Fibroblast of skin of left quadriceps (primary cell): Measurements from ENCODE around the gene EFCAB8.
"Not testable (repeated sequence)": the region's sequence is repeated elsewhere in the genome, so short reads cannot be mapped to it uniquely, and the experiment has no call there.

ENCODE experiments used
- DNase-seq, 2 experiments: peaks; one replicate each; pipeline ENCODE4 v3.0.0-alpha.2; 2013; ENCODE audit warnings: low read depth in 2 of 2

Gene EFCAB8

GRCh38 chr20:32959351-32960221, 100.9 kb downstream of the EFCAB8 start:
- no peak for DNase-seq

- no peak for DNase-seq
Measured at GRCh38 chr20:32960222-32960518, 101.4 kb downstream of the EFCAB8 start.

GRCh38 chr20:32960849-32961731, 102.4 kb downstream of the EFCAB8 start:
- no peak for DNase-seq

GRCh38 chr20:32962053-32962452, 103.3 kb downstream of the EFCAB8 start:
- DNase-seq: no peak

- DNase-seq: not testable (repeated sequence)
Measured at GRCh38 chr20:32962646-32963045, 103.9 kb downstream of the EFCAB8 start.

GRCh38 chr20:32963176-32963575, 104.5 kb downstream of the EFCAB8 start:
- DNase-seq: no peak

- no peak for DNase-seq
Measured at GRCh38 chr20:32964575-32964974, 105.9 kb downstream of the EFCAB8 start.

- no peak for DNase-seq
Measured at GRCh38 chr20:32965115-32965514, 106.4 kb downstream of the EFCAB8 start.

- no peak for DNase-seq
Measured at GRCh38 chr20:32965581-32966373, 107.1 kb downstream of the EFCAB8 start.

GRCh38 chr20:32966382-32966781, 107.7 kb downstream of the EFCAB8 start:
- no peak for DNase-seq

GRCh38 chr20:32966881-32967781, 108.4 kb downstream of the EFCAB8 start:
- DNase-seq: no peak

- DNase-seq: no peak
Measured at GRCh38 chr20:32967961-32968457, 109.3 kb downstream of the EFCAB8 start.

- DNase-seq: no peak
Measured at GRCh38 chr20:32968478-32969241, 109.9 kb downstream of the EFCAB8 start.

- no peak for DNase-seq
Measured at GRCh38 chr20:32969356-32970114, 110.8 kb downstream of the EFCAB8 start.

- no peak for DNase-seq
Measured at GRCh38 chr20:32970115-32970972, 111.6 kb downstream of the EFCAB8 start.

- no peak for DNase-seq
Measured at GRCh38 chr20:32970973-32971300, 112.2 kb downstream of the EFCAB8 start.

GRCh38 chr20:32971703-32972161, 113.0 kb downstream of the EFCAB8 start:
- DNase-seq: no peak
